ENCODE results near the gene CLPTM1L. TPM values are rescaled to one million over a fixed set of nuclear protein-coding genes. Genes with fewer than 3 reads are reported as not detected.

CLPTM1L gene
- total RNA-seq, 3 donors from 2014 or later: 94.0 to 121 (median 107) TPM

- Histone ChIP-seq H3K9me3 (no peaks in the 10 kb centered on the region), H3K4me3 (no peak overlapping the region), H3K4me1 (no peaks in the 10 kb centered on the region), H3K27ac (no peak overlapping the region), H3K36me3 (no peaks in the 10 kb centered on the region), H3K27me3 (peaks cover 0 to 28% of the 10 kb centered on the region in 2 donors)
- no peak for DNase-seq (ENCODE audit: low spot score in 2 of 2)
- intact Hi-C loops (cut with DNase I; ENCODE audit: low total_unique reads): loop anchor here (5.0 kb wide), 1 partner anchor 696 kb away; no protein-coding TSS in a partner anchor
- TF ChIP-seq CTCF (IDR thresholded peaks at IDR 0.05): no peak
- TF ChIP-seq POLR2A (IDR thresholded peaks at IDR 0.05): no peak
- no peak for TF ChIP-seq POLR2AphosphoS5 (IDR thresholded peaks at IDR 0.05)
These were observed 23.9 kb upstream of the CLPTM1L start for GRCh38 chr5:1368756-1369155.

- no peaks in the 10 kb centered on the region for H3K4me1 ChIP-seq
- no peaks in the 10 kb centered on the region for H3K36me3 ChIP-seq
- TF ChIP-seq CTCF (IDR thresholded peaks at IDR 0.05) (no peak), POLR2AphosphoS5 (IDR thresholded peaks at IDR 0.05) (no peak), POLR2A (IDR thresholded peaks at IDR 0.05) (no peak)
- no peak for DNase-seq (ENCODE audit: low spot score in 2 of 2)
- no peak overlapping the region for H3K4me3 ChIP-seq
- H3K9me3 ChIP-seq: no peaks in the 10 kb centered on the region
- peaks cover 0 to 34% of the 10 kb centered on the region in 2 donors for H3K27me3 ChIP-seq
- intact Hi-C loops (cut with DNase I; ENCODE audit: low total_unique reads): loop anchor here (5.0 kb wide), 1 partner anchor 696 kb away; no protein-coding TSS in a partner anchor
- H3K27ac ChIP-seq: no peak overlapping the region
These were observed 23.3 kb upstream of the CLPTM1L start for GRCh38 chr5:1368236-1368635.

- H3K27me3 ChIP-seq: peaks cover 0 to 44% of the 10 kb centered on the region in 2 donors
- no peak for DNase-seq (ENCODE audit: low spot score in 2 of 2)
- H3K27ac ChIP-seq: no peak overlapping the region
- TF ChIP-seq POLR2AphosphoS5 (IDR thresholded peaks at IDR 0.05) (no peak), POLR2A (IDR thresholded peaks at IDR 0.05) (no peak), CTCF (IDR thresholded peaks at IDR 0.05) (no peak)
- intact Hi-C loops (cut with DNase I; ENCODE audit: low total_unique reads): loop anchor here (5.0 kb wide), 1 partner anchor 695 kb away; no protein-coding TSS in a partner anchor
- no peaks in the 10 kb centered on the region for H3K9me3 ChIP-seq
- H3K36me3 ChIP-seq: no peaks in the 10 kb centered on the region
- H3K4me1 ChIP-seq: no peaks in the 10 kb centered on the region
- H3K4me3 ChIP-seq: no peak overlapping the region
These were observed 22.2 kb upstream of the CLPTM1L start for GRCh38 chr5:1367149-1367548.

GRCh38 chr5:1366514-1366913 lies 21.6 kb upstream of the CLPTM1L start:
- no peaks in the 10 kb centered on the region for H3K9me3 ChIP-seq
- intact Hi-C loops (cut with DNase I; ENCODE audit: low total_unique reads): loop anchor here (5.0 kb wide), 1 partner anchor 694 kb away; no protein-coding TSS in a partner anchor
- no peak overlapping the region for H3K27ac ChIP-seq
- no peak for TF ChIP-seq POLR2AphosphoS5 (IDR thresholded peaks at IDR 0.05)
- TF ChIP-seq CTCF (IDR thresholded peaks at IDR 0.05): no peak
- TF ChIP-seq POLR2A (IDR thresholded peaks at IDR 0.05): no peak
- peaks cover 0 to 51% of the 10 kb centered on the region in 2 donors for H3K27me3 ChIP-seq
- no peaks in the 10 kb centered on the region for H3K4me1 ChIP-seq
- H3K36me3 ChIP-seq: no peaks in the 10 kb centered on the region
- DNase-seq (ENCODE audit: low spot score in 2 of 2): no peak
- no peak overlapping the region for H3K4me3 ChIP-seq

- no peak for DNase-seq (ENCODE audit: low spot score in 2 of 2)
- Histone ChIP-seq H3K27ac (no peak overlapping the region), H3K9me3 (no peaks in the 10 kb centered on the region), H3K4me3 (no peak overlapping the region), H3K36me3 (no peaks in the 10 kb centered on the region), H3K27me3 (peaks cover 0 to 68% of the 10 kb centered on the region in 2 donors), H3K4me1 (no peaks in the 10 kb centered on the region)
- intact Hi-C loops (cut with DNase I; ENCODE audit: low total_unique reads): no loop called here
- TF ChIP-seq POLR2A (IDR thresholded peaks at IDR 0.05): no peak
- no peak for TF ChIP-seq CTCF (IDR thresholded peaks at IDR 0.05)
- TF ChIP-seq POLR2AphosphoS5 (IDR thresholded peaks at IDR 0.05): no peak
These were observed 19.3 kb upstream of the CLPTM1L start for GRCh38 chr5:1364211-1364610.

Data from breast epithelium (tissue), 4 donors.